ENCODE results near the gene DPF3. TPM values are rescaled to one million over a fixed set of nuclear protein-coding genes. Genes with fewer than 3 reads are reported as not detected.

Gene DPF3
- total and polyA plus RNA-seq, 2 donors (not counting 1 experiment from before 2014, with no cell fraction given), result 7.6 to 13.7 TPM

- H3K4me2 ChIP-seq (ENCODE audit: extremely low read depth, insufficient read depth, low read length), result no peak overlapping the region
- H4K20me1 ChIP-seq (ENCODE audit: control insufficient read depth, extremely low read depth, insufficient read depth, low read length), result no peaks in the 10 kb centered on the region
- no peaks in the 10 kb centered on the region for H3K9me3 ChIP-seq (ENCODE audit: control insufficient read depth, insufficient read depth, low read depth, low read length)
- H3K27ac ChIP-seq (ENCODE audit: insufficient read depth, low read length), result no peak overlapping the region
- TF ChIP-seq EZH2 (IDR thresholded peaks at IDR 0.05; ENCODE audit: low read length, missing control alignments) (no peak), CTCF (conservative IDR thresholded peaks at IDR 0.05 in 1 of 2, IDR thresholded peaks at IDR 0.05 in 1 of 2; ENCODE audit: low read depth in 1 of 2, low read length in 2 of 2) (no peak)
- DNase-seq (ENCODE audit: low read depth in 2 of 2), result peak; percentile 26 to 75
- H2AFZ ChIP-seq (ENCODE audit: low read length), result no peak overlapping the region
- H3K27me3 ChIP-seq (ENCODE audit: control insufficient read depth, insufficient read depth, low read length), result no peaks in the 10 kb centered on the region
- H3K4me1 ChIP-seq (ENCODE audit: control insufficient read depth, extremely low read depth, insufficient read depth, low read length), result peaks cover 13% of the 10 kb centered on the region
- H3K36me3 ChIP-seq (ENCODE audit: control insufficient read depth, insufficient read depth, low read length), result no peaks in the 10 kb centered on the region
- H3K79me2 ChIP-seq (ENCODE audit: control insufficient read depth, insufficient read depth, low read length), result no peaks in the 10 kb centered on the region
- H3K4me3 ChIP-seq (replicated peaks in 1 of 4; ENCODE audit: control extremely low read depth in 1 of 4, insufficient read depth in 1 of 4, low read depth in 3 of 4, low read length in 4 of 4), result no peak overlapping the region
- no peak overlapping the region for H3K9ac ChIP-seq (ENCODE audit: insufficient read depth, low read length)
These were observed 278.3 kb downstream of the DPF3 start for GRCh38 chr14:72615451-72616121.

GRCh38 chr14:72614891-72615415 lies 278.9 kb downstream of the DPF3 start:
- no peak for DNase-seq (ENCODE audit: low read depth in 2 of 2)
- no peak overlapping the region for H2AFZ ChIP-seq (ENCODE audit: low read length)

GRCh38 chr14:72614365-72614764 lies 279.5 kb downstream of the DPF3 start:
- Histone ChIP-seq H3K9ac (ENCODE audit: insufficient read depth, low read length) (no peak overlapping the region), H3K79me2 (ENCODE audit: control insufficient read depth, insufficient read depth, low read length) (no peaks in the 10 kb centered on the region), H3K4me3 (replicated peaks in 1 of 4; ENCODE audit: control extremely low read depth in 1 of 4, insufficient read depth in 1 of 4, low read depth in 3 of 4, low read length in 4 of 4) (no peak overlapping the region), H3K4me2 (ENCODE audit: extremely low read depth, insufficient read depth, low read length) (no peak overlapping the region), H3K36me3 (ENCODE audit: control insufficient read depth, insufficient read depth, low read length) (no peaks in the 10 kb centered on the region), H2AFZ (ENCODE audit: low read length) (no peak overlapping the region), H4K20me1 (ENCODE audit: control insufficient read depth, extremely low read depth, insufficient read depth, low read length) (no peaks in the 10 kb centered on the region), H3K27ac (ENCODE audit: insufficient read depth, low read length) (no peak overlapping the region), H3K4me1 (ENCODE audit: control insufficient read depth, extremely low read depth, insufficient read depth, low read length) (peaks cover 18% of the 10 kb centered on the region), H3K27me3 (ENCODE audit: control insufficient read depth, insufficient read depth, low read length) (no peaks in the 10 kb centered on the region), H3K9me3 (ENCODE audit: control insufficient read depth, insufficient read depth, low read depth, low read length) (no peaks in the 10 kb centered on the region)
- TF ChIP-seq CTCF (conservative IDR thresholded peaks at IDR 0.05 in 1 of 2, IDR thresholded peaks at IDR 0.05 in 1 of 2; ENCODE audit: low read depth in 1 of 2, low read length in 2 of 2), result no peak
- no peak for TF ChIP-seq EZH2 (IDR thresholded peaks at IDR 0.05; ENCODE audit: low read length, missing control alignments)
- no peak for DNase-seq (ENCODE audit: low read depth in 2 of 2)

More at GRCh38 chr14:72614891-72615415, 278.9 kb downstream of the DPF3 start:
- no peak for TF ChIP-seq CTCF (conservative IDR thresholded peaks at IDR 0.05 in 1 of 2, IDR thresholded peaks at IDR 0.05 in 1 of 2; ENCODE audit: low read depth in 1 of 2, low read length in 2 of 2)
- no peaks in the 10 kb centered on the region for H4K20me1 ChIP-seq (ENCODE audit: control insufficient read depth, extremely low read depth, insufficient read depth, low read length)
- no peak overlapping the region for H3K4me3 ChIP-seq (replicated peaks in 1 of 4; ENCODE audit: control extremely low read depth in 1 of 4, insufficient read depth in 1 of 4, low read depth in 3 of 4, low read length in 4 of 4)
- H3K27ac ChIP-seq (ENCODE audit: insufficient read depth, low read length), result no peak overlapping the region
- no peaks in the 10 kb centered on the region for H3K36me3 ChIP-seq (ENCODE audit: control insufficient read depth, insufficient read depth, low read length)
- H3K4me2 ChIP-seq (ENCODE audit: extremely low read depth, insufficient read depth, low read length), result no peak overlapping the region
- no peaks in the 10 kb centered on the region for H3K27me3 ChIP-seq (ENCODE audit: control insufficient read depth, insufficient read depth, low read length)
- no peak overlapping the region for H3K9ac ChIP-seq (ENCODE audit: insufficient read depth, low read length)
- peaks cover 13% of the 10 kb centered on the region for H3K4me1 ChIP-seq (ENCODE audit: control insufficient read depth, extremely low read depth, insufficient read depth, low read length)
- H3K79me2 ChIP-seq (ENCODE audit: control insufficient read depth, insufficient read depth, low read length), result no peaks in the 10 kb centered on the region
- no peaks in the 10 kb centered on the region for H3K9me3 ChIP-seq (ENCODE audit: control insufficient read depth, insufficient read depth, low read depth, low read length)

All from fibroblast of lung (primary cell).